HG02571 (cell line): ENCODE results near the gene ST3GAL2.

Experiments used
- ATAC-seq: cut with Tn5 transposase; IDR thresholded peaks from one replicate; pipeline ENCODE4 v1.9.1; 2021; ENCODE audit warnings: mild to moderate bottlenecking, moderate library complexity; ENCODE audit not compliant: unreplicated experiment

The ST3GAL2 gene, protein sequence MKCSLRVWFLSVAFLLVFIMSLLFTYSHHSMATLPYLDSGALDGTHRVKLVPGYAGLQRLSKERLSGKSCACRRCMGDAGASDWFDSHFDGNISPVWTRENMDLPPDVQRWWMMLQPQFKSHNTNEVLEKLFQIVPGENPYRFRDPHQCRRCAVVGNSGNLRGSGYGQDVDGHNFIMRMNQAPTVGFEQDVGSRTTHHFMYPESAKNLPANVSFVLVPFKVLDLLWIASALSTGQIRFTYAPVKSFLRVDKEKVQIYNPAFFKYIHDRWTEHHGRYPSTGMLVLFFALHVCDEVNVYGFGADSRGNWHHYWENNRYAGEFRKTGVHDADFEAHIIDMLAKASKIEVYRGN

DNA sequence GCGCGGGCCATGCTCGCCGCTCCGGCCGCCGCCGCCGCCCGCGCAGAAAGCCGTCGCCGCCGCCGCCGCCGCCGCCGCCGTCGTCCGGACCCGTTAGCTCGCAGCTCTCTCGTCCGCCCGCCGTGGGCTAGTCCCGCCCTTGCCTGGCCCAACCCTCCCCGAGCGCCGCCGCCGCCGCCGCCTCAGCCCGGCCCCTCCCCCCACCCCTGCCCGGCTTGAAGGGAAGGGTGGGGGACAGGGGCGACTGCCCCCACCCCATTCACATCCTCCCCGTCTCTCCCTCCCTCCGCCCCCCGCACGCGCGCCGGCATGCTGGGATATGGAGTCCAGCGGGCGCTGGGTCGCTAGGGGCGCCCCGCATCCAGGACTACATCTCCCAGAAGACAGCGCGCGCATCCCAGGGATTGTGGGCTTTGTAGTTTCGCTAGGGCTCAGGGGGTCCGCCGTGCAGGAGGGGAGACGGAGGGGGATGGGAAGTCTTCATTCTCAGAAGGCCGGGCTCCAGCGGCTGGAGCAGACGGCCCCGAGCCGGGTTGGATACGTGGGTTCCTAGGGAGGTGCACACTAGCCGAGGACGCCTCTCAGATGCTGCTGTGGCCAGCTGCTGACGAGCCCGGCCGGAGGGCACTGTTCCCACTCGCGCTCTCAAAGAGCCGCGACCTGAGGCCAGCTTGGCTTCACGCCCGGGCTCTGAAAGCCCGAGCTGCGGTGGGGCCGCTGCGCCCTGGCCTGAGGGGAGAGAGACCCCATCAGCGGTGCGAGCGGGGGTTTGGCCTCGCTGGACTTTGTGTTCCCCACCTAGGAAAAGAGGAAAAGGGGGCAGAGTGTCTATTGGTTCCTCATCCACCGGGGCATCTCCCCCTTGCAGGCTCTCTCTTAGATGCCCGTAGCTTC lies at the start of gene ST3GAL2:
Gene ST3GAL2, minus strand, starts transcription at position 132 of the 894 bp plus-strand sequence. CDS start 40,570 bp downstream, outside the sequence.
- peak; percentile 79 for ATAC-seq

DNA sequence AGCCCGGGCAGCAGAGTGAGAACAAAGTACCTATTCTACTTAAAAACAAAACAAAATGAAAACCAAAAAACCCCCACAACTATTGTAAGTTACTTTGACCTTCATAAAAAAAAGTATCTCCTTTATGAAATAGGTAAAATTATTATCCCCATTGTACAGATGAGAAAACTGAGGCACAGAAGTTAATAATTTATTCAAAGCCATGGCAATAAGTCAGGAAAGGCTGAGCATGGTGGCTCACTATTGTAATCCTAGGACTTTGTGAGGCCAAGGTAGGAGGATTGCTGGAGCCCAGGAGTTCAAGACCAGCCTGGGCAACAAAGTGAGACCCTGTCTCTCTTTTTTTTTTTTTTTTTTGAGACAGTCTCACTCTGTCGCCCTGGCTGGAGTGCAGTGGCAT lies 46.0 kb upstream of the ST3GAL2 start:
- ATAC-seq, result no peak

DNA sequence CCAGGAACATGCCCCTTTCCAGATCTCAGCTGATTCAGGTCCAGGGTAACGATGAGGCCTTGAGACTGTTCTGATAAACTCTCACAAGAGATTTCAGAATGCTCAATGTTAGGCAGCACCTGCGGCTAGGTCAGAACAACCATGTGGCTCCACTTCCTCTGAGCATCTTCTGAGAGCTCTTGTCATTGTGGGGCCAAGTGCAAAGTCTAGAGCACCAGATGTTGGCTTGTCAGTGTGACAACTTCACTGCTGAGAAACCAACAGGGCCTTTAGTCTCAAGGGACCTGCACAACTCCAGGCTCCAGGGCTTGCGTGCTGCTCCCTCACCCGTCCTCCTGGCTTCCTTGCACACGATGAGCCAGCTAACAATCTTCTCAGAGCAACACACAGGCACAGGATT lies 44.5 kb upstream of the ST3GAL2 start:
- ATAC-seq, result peak; percentile 68

DNA sequence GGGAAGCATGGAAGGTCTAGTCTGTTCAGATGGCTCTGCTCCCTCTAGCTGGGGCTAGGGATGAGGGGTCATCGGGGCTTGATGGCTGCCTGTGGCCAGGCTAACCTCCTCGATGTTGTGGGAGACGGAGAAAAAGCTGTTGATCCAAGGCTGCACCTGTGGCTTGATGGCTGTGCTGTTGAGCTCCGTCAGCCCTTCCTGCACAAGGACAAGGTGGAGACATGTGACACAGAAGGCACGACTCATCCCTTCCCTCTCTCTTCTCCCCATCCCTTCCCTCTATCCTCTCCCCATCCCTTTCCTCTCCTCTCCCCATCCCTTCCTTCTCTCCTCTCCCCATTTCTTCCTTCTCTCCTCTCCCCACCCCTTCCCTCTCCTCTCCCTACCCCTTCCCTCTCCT lies 43.7 kb upstream of the ST3GAL2 start:
- ATAC-seq, result no peak

DNA sequence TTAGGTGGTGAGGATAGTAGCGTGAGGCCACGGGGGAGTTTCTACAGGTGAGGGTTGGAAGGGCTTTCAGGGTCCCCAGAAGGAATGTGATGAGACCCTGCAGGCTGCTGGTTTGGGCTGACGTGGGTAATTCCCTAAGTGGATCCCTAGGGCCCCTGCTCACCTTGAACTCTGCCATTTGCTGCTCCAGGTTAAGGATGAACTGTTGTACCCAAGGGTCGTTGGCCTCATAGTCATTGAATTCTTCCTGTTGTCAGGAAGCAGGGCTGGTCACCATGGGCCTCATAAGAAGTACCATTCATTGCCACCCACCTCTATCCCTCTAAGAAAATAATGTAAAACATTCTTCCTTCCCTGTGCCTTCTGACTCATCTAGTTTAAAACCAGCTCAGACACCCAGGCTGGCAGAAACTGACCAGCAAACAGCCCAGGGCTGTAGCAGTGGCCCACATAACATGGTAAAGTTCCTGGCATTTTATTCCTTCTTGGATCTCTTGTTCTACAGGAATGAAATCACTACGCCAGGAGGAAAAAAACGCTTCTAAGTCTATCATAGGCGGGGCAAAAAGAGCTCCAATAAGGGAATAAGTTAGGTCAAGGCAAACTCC lies 43.1 kb upstream of the ST3GAL2 start:
- no peak for ATAC-seq

DNA sequence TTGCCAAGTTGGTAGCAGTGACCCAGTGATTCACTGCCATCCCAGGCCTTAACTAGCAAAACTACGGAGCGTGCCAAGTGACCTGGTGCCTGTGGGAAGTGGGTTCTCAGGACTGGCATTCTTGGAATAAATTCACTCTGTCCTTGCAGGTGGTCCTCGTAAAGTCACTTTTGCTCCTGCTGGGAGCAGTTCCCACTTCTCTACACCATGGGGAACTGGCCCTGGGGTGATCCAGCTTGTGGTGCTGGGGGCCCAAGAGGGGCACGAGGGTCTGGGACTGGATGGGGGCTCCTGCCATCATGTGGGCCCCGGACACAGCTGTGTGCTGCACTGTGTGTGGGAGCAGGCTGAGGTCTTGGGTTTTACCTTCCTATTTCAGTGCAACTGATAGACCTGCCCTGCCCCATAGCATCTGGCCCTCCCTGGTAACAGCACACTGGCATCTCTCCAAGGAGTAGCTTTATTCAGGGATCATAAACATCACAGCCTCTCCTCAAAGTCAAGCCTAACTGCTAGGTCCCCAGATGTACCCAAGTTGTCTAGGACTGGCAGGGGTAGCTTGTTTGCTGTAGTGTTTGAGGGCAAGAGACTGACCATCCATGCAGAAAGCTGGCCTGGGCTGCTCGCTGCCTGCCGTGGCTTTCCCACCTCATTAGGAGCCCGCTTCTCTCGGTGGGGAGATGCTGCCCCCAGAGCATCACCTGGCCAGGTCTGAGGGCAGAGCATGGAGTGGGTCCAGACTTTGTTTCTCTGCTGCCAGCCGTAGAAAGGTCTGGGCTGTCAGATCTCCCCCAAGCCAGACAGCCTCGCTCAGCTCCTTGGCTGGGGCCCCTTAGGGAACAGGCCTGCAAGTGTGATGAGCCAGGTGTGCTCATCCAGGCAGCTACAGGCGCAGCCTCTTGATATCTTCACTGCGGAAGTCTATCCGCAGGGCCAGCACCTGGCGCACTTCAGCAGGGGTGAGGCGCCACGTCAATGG lies 41.5 kb upstream of the ST3GAL2 start:
- no peak for ATAC-seq

DNA sequence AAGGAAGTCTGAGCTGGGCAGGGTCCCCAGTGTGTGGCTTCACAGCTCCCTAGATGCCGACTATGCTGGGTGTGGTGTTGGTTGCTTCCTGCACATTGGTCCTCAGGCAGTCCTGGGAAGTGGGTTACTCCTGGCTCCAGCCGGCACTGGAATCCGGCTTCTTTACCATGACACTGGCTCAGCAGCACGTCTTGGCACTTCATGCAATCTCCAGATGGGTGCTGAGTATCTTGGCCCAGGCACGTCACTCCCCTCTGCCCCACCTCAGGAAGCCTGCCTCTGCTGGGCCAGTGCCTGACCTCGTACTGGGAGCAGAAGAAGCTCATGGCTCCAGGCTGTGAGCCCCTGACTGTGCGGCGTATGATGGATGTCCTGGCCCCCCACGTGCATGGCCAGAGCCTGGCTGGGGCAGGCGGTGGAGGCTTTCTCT lies 40.0 kb upstream of the ST3GAL2 start:
- no peak for ATAC-seq

DNA sequence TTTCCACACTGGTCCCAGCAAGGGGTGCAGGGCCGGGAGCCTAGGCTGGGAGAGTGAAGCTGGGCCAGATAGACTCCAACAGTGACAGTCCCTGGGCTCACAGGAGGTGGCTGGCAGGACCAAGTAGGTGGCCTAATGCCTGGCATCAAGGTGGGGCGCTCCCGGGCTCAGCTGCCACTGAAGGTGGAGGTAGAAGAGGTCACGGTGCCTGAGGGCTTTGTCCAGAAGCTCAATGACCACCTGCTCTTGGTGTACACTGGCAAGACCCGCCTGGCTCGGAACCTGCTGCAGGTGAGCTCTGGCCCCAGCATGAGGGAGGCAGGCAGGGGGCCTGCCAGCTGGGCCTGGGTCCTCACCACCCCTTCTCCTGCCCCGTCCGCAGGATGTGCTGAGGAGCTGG lies 39.3 kb upstream of the ST3GAL2 start:
- no peak for ATAC-seq

DNA sequence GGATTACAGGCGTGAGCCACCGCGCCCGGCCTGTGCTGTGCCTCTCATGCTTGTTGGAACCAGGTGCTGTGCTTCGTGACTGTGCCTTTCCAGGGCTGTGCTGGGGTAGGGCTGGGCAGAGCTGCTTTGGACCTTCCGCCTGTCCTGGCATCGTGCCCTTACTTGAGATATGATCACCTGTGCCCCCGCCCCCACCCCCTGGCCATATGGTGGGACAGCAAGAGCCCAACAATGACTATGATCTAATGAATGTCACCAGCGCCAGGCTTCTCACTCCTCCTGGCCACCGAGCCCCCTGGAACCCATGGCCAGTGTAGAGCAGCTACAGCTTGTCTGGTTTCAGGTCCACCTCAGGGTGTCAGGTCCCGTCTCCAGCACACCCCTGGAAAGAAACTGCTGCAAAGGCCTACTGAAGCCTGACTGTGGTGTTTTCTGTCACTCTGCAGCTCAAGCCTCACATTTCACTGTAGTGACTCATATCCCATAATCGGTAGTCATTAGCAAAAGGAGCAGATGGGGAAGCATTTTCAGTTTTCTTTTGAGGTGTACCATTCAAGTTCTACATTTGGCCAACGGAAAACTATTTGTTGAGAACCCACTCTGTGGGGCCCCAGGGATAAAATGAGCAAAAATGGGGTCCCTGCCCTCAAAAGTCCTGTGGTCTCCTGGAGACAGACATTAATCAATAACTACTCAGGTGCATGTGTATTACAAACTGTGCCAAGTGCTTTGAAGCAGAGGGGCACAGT lies 37.5 kb upstream of the ST3GAL2 start:
- peak; percentile 69 for ATAC-seq

DNA sequence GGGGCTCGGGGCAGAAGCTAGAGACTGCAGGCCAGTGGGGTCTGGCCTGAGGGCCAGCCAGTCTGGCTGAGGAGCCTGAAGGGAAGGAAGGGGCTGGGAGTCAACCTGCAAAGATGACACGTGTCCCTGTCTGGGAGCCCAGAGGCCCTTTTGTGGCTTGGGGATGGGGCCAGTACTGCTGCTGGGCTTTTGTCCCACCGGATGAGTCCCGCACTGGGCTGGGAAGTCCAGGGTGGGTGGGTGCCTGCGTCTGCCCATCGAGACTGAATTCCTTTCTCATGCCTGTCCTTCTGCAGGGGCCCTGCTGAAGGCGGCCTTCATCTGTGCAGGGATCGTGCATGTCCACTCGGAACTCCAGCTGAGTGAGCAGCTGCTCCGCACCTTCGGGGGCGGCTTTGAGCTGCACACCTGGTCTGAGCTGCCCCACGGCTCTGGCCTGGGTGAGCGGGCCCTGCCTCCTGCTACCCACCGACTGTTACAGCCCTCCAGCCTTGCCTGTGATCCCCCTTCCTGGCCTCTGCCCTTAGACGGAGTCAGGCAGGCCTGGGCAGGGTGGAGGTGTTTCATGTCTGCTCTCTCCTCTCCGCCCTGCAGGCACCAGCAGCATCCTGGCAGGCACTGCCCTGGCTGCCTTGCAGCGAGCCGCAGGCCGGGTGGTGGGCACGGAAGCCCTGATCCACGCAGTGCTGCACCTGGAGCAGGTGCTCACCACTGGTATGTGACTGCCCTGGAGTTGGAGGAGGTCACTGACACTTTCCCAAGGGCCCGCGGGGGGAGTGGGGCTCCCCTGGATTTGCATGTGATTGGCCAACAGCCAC lies 36.4 kb upstream of the ST3GAL2 start:
- no peak for ATAC-seq

DNA sequence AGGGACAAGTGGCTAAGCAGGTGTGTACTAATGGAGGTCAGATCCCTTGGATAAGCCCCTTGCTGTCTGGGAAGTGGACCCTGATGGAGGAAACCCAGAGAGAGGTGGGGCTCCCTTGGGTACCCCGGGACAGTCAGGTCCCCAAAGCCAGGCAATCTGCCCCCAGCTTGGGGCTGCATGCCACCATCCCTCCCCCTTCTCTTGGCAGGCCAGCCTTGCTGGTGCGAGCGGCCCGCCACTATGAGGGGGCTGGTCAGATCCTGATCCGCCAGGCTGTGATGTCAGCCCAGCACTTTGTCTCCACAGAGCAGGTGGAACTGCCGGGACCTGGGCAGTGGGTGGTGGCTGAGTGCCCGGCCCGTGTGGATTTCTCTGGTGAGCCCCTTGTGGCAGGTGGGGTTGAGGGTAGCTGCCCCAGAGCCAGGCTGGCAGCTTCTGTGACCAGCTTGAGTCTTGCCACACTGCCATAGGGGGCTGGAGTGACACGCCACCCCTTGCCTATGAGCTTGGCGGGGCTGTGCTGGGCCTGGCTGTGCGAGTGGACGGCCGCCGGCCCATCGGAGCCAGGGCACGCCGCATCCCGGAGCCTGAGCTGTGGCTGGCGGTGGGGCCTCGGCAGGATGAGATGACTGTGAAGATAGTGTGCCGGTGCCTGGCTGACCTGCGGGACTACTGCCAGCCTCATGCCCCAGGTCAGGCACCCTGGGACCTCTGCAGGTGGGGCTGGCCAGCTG lies 35.6 kb upstream of the ST3GAL2 start:
- ATAC-seq, result no peak

DNA sequence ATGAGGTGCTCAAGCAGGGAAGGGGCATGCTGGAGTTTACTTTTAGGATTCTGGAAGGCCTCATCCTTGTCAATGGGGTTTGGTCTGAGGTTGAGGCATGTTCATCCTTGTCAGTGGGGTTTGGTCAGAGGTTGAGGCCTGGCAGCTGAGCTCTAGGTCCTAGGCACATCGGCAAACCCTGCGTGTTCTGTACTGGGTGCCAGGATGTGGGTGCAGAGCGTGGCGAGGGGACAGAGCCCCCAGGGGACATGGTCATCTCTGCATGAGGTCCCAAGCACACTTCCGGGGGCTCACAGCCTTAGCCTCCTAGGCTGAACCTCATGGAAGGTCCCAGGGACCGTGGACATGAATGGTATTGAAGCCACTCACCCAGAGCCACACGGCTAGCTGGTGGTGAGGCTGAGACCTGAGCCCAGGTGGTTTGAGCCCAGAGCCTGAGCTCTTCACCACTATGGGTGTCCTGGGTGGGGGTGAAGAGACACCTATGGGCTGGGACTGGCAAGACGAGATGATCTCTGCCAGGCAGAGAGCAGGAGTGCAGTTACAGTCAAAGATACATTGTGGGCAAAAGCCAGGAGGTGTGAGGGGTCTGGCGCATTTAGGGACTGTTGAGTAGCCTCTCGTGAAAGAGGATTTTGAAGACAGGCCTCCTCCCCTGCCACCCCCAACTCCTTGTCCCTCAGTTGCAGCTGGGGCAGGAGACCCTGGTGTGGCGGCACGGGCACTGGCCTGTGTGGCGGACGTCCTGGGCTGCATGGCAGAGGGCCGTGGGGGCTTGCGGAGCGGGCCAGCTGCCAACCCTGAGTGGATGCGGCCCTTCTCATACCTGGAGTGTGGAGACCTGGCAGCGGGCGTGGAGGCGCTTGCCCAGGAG lies 34.8 kb upstream of the ST3GAL2 start:
- no peak for ATAC-seq

DNA sequence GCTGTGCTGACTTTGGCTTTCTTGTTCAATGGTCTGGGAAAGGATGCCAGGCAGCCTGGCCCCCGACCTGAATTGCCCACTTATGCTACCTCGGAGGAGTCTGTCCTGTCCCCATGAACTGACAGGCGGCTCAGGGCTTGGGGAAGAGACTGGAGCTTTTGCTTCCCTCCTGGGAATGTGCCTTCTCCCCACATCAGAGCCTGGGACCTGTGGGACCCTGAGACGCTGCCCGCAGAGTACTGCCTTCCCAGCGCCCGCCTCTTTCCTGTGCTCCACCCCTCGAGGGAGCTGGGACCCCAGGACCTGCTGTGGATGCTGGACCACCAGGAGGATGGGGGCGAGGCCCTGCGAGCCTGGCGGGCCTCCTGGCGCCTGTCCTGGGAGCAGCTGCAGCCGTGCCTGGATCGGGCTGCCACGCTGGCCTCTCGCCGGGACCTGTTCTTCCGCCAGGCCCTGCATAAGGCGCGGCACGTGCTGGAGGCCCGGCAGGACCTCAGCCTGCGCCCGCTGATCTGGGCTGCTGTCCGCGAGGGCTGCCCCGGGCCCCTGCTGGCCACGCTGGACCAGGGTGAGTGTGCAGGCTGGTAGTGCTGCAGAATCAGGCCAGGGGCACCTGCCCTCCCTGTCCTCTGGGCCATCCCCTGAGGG lies 34.0 kb upstream of the ST3GAL2 start:
- ATAC-seq, result no peak

DNA sequence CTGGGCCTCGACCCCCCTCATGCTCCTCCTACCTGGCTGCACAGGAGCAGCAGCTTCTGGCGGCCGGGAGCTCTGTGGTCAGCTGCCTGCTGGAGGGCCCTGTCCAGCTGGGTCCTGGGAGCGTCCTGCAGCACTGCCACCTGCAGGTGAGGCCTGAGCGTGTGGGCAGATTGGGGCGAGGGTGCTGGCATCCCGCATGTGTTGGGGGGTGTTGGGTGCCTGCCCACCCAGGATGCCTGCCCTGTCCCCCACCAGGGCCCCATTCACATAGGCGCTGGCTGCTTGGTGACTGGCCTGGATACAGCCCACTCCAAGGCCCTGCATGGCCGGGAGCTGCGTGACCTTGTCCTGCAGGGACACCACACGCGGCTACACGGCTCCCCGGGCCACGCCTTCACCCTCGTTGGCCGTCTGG lies 32.0 kb upstream of the ST3GAL2 start:
- ATAC-seq, result no peak

DNA sequence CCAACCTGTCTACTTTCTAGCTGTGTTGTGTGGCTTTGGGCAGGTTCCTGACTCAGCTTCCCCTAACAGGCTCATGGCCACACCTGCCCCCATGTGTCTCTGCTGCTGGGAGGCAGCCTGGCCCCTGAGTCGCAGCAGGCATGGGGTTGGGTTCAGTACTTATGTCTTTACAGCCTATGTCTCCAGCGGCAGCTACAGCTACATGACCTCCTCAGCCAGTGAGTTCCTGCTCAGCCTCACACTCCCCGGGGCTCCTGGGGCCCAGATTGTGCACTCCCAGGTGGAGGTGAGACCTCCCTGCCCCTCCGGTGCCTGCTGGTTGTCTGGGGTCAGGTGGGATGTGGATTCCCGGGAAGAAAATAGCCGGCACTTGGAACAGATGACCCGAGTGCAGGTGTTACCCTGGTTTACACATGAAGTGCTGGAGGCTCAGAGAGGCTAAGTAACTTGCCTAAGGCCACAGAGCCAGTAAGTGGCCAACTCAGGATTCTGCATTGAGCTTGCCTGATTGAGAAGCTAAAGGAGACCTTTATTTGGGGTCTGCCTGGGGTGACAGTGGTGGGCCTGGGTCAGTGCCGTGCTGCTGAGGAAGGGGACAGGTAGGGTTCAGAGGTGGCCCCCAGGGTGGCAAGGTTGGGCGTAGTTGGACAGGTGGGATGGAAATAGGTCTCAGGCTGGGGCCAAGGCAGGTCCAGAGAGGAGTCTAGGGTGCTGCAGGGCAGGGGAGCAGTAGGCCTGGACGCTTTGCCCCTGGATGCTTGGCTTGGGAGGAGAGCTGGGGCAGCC lies 31.4 kb upstream of the ST3GAL2 start:
- no peak for ATAC-seq
